ENCODE measurements around the gene ITGAV.

ITGAV gene

DNA sequence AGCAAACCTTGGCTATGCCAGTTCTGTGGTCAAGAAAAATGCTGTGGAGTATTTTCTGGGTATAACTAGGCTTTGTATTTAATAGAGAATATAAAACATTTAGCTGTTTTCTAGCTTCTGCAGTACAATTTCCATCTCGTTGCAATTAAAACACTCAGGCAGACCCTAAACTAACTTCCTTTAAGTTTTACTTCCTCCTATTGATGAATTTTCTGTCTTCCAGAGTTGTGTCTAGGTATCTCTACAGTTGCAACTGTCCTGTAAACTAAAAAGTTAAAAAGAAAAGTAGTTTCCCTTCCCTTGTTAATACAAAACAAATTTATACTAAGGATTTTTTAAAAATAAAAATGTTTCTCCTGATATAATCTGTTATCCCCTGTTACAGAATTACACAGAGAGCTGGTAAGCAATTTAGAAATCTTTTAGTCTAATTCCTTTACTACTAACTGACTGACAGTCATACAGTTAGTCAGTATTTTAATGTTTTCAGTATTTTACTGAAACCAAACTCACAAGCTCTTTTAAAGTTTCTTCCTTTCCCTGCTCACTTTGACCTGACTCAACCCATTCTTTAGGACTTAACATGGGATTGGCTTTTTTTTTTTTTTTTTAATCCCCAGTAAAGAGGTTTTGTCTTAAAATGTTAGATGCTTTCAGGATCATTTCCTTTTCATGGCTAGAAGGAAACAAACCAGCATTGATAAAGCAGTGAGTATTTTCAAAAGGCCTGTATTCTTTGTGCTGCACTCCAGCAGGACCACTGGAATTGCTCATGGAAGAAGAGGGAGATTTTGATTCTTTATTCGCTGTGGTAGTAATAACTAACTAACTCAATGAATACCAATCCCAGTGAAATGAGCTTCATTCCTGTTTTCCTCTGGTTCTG is 22.9 kb downstream of the ITGAV start:
- DNase-seq (ENCODE audit: low read depth), result no peak

DNA sequence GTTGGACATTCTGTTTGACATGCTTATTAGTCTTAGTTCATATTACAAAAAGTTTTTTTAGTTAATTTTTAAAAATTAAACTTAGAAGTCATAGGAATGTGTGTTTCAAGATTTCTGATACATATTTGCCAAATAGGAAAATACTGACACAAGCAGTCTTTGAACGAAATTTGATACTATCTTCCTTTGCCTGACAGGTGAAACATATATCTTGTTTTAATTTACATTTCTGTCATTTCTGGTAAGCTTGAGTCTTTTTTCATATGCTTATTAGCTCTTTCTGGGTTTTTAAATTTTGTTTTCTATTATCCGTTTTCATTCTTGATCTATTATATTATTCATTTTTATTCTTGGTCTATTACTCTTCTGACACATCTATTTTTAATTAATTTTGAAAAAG is 24.5 kb downstream of the ITGAV start:
- DNase-seq (ENCODE audit: low read depth), result no peak

DNA sequence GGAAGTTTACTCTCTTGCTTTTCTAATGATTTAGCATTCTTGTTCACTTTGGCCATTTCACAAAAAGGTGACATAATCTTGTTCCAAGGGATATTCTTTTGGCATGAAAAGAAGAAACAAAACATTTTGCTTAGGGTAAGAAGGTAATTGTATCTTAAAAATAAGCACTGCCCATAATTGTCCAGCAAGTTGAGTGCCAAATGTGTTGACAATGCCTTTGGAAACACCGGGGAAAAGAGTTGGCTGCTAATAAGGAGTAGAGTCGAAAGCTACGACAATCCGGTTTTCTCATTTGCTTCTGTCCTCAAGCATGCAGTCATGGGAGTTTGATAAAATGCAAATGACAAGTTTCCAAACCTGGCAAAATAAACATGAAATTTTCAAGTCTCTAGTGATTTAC is 27.3 kb downstream of the ITGAV start:
- DNase-seq (ENCODE audit: low read depth), result no peak

DNA sequence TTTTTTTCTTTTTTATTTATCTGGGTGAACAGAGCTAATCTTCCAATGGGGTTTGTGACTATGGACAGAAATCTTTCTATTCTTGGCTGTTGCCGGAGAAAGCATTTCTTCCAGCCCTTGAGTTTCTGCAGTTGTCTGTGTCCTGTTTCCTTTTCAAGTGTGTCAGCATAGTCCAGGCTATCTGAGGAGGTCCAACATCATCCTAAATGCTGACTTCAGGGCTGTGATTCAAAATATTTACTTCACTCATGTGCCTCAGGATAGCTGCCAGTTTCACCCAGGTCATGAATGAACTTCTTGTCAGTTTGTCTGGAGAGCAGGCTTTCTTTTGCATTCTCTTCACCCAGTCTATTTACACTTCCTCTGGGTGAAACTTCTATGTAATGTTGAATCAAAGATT is 27.9 kb downstream of the ITGAV start:
- no peak for DNase-seq (ENCODE audit: low read depth)

DNA sequence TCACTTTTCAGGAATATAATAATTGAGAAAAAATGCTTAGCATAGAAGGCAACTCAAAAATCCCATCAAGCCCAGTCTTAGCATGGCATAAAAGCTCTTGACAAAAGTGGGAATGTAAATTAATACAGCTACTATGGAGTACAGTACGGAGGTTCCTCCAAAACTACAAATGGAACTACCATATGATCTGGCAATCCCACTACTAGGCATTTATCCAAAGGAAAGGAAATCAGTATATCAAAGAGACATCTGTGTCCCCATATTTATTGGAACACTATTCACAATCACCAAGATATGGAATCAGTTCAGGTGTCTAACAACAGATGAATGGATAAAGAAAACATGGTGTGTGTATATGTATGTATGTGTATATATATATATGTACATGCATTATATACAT is 28.8 kb downstream of the ITGAV start:
- DNase-seq (ENCODE audit: low read depth), result no peak

DNA sequence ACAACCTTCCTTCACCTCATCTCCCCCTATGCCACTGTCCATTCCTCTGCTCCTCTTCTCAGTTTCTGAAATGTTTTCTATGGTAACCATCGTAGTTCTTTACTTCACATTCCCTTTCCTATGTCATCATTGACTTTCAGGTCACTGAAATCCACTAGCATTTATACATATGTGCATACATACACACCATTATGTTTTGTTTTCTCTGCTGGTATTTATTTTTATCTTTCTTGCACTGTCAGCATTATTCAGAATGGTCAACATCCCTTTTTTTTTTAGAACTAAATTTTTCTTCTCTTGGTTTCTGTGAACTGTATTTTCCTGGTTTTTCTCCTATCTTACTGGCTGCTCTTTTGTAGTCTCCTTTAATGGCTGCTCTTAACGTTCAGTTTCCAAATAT is 33.2 kb downstream of the ITGAV start:
- no peak for DNase-seq (ENCODE audit: low read depth)

DNA sequence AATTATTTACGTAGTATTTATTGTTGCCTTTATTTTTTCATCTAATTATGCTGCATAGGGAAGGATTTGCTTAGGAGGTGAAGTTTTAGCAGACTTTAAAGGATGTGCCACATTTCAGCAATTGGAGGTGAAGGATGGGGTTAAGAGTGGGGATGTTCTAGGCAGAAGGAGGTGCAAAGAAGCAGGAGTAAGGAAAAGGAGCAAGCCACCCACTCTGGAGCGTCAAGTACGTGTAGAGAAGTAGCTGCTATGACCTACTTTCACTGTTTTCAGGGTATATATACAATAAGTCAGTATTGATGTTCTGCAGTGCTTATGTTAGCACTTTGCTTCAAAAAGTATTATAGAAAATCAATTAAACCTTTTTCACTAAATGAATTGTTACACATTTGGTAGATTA is 34.4 kb downstream of the ITGAV start:
- DNase-seq (ENCODE audit: low read depth), result no peak

DNA sequence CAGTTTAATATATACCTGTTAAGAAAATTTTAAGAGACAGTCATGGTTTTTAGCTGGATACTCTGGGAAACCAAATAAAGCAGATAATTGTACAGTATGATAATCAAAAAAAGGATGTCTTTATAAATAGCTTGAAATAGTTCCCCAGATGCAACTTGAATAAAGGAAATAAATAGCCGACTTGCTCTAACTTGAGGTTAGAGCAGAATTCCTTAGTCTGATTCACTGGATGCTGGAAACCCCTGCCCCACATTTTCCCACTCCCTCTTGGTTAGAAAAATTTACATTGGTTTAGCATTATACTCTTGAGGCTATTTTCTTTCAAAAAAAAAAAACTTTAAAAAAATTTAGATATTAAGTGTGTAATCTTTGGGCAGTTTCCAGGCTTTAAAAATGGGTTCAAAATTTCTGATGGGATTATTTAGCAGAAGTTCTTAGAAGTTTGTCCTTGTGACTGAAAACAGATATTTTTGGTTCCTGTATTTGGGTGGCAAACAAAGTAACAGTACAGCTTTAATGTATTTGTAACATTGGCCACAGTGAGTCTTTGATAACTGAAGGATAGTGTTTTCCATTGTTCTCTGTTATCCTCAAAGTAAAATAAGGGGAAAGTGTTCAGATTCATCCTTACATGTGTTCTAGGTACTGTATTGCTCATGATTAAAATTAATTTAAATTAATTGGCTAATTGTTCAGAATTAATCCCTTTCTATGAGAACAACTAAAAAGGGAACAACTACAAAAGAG is 39.6 kb downstream of the ITGAV start:
- DNase-seq (ENCODE audit: low read depth), result no peak

DNA sequence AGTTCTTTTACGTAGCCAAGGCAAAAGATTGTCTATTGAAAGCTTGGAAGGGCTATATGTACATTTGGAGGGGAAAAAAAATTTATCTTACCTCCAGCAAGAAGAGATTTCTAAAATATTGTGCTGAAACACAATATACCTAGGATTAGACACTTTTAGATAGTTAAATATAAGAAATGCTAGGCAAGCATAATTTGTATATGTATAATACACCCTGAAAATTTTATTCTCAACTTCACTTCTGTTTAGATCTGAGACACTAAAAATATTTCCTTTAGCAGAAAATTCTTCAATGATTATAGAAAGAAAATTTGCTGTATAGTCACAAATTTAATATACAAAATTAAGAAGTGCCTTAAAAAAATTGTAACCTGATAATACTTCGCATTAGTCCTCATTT is 42.6 kb downstream of the ITGAV start:
- no peak for DNase-seq (ENCODE audit: low read depth)

DNA sequence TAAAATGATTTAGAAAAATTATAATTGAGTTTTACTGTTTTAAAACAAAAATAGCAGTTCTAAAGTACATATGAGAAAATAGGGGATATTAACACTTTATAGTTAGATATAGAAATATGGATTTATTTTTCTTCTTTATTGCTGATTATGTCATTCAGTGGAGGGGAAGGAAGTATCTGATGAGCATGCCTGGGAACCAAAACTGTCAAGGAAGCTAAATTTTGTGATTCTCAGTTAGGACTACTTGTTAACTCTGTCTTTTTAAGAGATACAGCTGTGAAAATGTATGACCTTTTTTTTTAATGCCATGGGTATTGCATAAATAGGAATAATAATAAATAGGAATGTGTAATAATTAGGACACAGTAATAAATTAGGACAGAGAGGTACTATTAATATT is 44.8 kb downstream of the ITGAV start:
- no peak for DNase-seq (ENCODE audit: low read depth)

DNA sequence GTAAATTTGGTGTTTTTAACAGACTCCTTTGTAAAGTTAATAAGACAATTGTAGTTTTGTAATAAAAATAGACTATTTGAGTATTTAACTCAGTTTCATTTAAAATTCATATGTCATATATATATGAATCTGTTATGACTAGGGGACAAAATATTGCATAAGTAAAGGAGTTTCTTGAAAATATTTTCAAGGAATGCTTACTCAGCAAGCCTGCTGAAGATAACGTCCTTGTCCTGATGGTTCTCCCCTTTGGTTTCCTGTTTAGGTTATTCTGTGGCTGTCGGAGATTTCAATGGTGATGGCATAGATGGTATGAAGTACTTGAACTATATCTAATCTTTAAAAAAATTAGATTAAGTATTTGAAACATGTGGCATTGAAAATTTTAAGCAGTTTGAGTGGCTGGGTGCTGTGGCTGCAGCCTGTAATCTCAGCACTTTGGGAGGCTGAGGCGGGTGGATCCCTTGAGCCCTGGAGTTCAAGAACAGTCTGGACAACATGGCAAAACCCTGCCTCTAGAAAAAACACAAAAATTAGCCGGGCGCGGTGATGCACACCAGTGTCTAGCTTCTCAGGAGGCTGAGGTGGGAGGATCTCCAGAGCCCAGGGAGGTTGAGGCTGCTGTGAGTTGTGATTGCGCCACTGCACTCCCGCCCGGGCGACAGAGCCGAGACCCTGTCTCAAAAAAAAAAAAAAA is 47.1 kb downstream of the ITGAV start:
- DNase-seq (ENCODE audit: low read depth), result no peak

DNA sequence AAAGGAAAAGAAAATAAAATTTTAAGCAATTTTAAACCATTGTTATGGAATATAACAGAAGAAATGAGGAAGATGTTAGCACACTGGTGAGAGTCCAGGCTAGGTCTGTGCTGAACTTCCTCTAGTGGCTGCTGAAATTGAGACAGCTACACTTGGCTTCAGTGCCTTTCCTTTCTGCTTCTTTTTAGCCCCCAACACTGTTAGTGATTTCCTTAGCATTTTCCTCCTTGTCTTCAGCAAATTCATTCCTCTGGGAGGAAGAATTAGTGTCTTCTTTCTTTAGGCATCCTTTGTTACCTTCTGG is 47.6 kb downstream of the ITGAV start:
- no peak for DNase-seq (ENCODE audit: low read depth)

DNA sequence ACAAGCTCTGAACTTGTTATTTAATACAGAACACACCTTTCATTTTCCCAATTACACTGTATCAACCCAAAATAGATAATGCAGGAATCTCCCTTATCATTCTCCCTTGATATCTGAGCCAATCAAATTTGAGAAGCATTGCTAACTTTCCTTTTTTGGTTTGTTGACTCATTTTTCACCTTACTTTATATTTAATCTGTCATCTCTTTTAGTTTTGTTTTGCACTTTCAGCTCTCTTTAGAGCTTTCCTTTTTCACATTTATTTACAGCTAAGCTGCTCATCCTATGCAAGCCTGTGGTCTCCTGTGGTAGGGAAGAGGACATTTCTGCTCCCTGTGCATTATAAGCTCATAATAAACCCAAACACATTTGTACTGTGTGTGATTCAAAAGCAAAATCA is 50.1 kb downstream of the ITGAV start:
- no peak for DNase-seq (ENCODE audit: low read depth)

DNA sequence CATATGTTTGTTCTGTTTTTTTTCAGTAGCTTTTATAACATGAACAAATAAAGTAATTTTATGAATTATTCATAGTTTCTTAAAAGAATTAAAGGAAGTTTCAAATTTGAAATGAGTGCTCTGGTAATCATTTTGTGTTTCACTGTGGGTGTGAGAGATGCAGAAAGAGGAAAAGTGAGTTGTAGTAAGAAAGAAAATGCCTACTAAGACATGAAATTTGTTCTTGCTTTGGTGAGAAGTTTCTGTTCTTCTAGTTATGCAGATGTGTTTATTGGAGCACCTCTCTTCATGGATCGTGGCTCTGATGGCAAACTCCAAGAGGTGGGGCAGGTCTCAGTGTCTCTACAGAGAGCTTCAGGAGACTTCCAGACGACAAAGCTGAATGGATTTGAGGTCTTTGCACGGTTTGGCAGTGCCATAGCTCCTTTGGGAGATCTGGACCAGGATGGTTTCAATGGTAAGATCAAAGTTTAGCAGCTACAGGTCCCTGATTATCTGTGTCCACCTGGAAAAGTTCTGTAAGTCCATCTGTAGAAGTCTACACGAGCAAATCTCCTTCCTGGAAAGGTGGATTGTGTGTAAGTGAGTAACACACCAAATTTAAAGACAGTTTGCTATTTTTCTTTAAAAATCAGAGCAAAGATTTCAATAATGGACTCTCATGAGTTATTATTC is 51.4 kb downstream of the ITGAV start:
- no peak for DNase-seq (ENCODE audit: low read depth)

DNA sequence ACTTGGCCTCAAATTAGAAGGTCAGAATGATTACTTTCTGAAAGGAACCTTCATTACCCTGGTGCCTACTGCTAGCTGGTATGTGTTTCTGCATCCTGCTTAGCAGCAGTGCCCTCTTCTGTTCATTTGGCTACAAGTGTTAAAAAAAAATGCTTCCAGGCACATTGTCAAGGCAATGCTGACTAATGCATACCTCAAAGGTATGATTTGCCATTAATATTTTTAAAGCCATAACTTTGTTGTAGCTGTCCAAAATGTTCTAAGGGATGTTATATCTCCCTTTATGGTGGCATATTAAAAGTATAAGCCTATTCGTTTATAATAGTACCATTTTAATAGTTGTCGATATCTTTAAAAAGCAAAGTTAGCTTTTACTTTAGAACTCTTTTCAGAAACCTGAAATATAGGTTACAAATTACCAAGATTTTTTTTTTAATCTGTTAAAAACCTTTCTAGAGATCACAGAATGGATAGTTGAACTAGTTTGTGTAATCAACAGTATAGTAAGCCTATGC is 52.0 kb downstream of the ITGAV start:
- peak; percentile 11 for DNase-seq (ENCODE audit: low read depth)

DNA sequence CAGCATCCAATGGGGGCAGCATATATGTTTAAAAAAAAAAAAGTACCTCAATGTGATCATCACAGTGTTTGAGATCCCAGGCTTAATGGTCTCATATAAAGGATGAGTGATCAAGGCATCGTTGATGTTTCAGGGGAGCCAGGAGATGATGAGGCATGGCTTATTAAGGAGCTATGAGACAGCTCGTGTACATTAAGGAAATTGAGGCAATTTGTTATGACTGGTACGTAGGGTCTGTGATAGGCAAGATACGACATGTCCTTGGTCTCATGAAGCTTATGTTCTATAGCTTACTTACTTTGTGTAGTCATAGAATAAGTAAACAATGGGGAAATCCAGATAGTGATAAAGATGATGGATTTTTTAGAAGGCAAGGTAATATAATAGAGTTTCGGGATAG is 54.9 kb downstream of the ITGAV start:
- DNase-seq (ENCODE audit: low read depth), result no peak

DNA sequence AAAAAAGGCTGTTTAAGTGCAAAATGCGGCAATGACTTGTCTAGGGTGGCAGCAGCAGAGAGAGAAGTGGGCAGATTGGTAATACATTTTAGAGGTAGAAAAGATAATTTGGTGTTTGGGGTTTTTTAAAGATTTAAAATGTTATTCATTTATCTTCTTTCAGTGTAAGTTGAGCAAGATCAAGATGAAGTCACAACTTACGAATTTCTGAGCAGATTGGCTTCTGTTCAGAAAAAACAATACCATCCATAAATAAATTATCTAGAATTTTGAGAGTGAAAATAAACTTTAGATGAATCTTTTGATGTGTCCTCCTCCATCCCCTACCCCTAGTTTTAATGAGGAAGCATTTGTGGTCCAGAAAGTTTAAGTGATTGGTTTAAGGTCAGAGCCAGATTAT is 56.1 kb downstream of the ITGAV start:
- no peak for DNase-seq (ENCODE audit: low read depth)

DNA sequence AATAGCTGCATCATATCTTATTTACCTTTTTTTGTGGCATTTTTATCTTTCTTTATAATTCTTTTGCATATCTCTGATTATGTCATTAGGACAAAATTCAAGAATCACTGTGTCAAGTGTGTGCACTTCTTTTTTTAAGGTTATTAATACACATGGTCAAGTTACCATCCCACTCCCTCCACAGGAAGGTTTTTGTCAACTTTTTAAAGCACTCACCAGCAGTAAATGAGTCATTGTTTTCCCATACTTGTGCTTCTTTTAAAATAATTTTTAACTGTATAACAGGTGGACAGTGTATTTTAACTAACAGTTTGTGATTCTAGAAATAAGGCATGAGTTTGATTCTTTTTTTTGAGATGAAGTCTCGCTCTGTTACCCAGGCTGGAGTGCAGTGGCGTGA is 58.3 kb downstream of the ITGAV start:
- no peak for DNase-seq (ENCODE audit: low read depth)

DNA sequence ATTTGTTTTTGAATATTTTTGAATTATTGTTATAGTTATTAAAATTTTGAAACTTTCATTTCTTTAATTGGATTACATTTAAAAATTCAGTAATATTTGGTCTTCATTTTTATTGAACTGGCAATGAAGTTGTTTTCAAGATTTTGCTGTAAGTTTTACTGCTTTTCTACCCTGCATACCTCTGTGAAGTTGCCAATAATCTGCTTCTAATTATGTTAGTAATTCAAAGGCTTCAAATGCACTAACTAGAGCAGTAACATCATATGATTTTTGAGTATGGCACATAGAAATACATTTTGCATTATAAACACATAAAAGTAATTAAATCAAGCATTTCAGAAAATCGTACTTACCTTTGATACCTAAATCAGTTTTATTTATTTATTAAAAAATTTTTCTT is 63.7 kb downstream of the ITGAV start:
- DNase-seq (ENCODE audit: low read depth), result no peak

DNA sequence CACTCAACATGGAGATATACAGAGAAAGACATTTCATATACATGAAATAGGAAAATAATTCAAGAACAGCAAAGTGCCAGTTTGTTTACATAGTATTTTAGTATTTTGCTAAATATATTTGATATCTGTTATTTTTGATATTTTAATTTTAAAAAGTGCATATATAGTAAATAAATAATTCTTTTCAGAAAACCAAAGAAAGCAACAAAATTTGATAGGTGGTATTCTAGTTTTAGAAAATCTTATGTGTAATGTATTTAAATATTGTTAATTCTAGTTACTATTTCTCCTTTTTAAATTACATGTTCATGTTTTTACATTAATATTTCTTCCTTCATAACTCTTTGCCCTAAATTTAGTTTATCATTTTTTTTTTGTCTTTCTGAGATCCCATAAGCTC is 69.5 kb downstream of the ITGAV start:
- no peak for DNase-seq (ENCODE audit: low read depth)

DNA sequence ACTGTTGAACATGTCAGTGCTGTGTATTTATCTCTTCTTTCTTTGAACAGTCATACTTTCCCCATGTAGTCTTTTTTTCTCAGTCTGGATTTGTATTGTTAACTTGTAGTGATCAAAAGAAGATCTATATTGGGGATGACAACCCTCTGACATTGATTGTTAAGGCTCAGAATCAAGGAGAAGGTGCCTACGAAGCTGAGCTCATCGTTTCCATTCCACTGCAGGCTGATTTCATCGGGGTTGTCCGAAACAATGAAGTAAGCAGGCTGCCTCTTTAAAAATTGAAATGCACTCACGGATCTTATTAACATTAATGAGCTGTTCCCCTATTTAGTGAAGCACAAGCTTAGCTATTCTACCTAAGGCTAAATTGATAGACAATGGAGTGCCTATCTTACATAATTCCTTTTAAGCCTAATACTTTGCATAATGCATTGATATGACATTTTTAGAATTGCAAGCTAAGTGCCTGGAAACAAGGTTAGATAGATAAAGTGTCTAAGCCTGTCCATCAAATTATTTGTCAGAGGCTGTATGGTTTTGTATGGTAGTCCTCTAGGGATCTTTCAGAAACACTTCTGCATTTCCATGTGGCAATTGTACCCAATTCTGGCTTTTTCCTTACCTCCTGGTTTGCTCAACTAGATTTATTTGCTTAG is 74.7 kb downstream of the ITGAV start:
- DNase-seq (ENCODE audit: low read depth), result no peak

DNA sequence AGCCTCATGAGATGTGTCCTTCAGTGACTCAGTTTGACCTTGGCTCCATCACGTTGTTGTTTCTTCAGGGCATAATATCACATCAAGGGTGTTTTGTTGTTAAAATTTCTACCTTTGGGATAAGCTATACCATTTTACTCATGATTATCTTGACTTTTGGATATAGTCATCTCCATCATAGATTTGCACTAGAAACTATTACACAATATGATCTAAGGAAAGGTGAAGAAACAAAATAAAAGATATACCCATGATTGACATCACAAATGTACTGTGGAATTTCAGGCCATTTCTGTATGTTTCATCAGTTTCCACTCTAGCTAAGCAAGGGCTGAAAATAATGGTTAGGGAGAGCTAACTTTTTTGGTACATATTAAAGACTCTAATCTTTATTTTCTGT is 79.3 kb downstream of the ITGAV start:
- no peak for DNase-seq (ENCODE audit: low read depth)
